NCI-H748 (cell line): ENCODE measurements around the gene MLF2.

ENCODE experiments used
- DNase-seq: peaks from one replicate; lab custom pipeline; 2025; ENCODE audit not compliant: unreplicated experiment; lab: John Stamatoyannopoulos, UW

Gene MLF2

GRCh38 chr12:6752921-6753771 lies at the start of gene MLF2:
Gene MLF2, minus strand, starts transcription at chr12:6753141. Its CDS starts 807 bp downstream, at chr12:6752334.
- DNase-seq = peak; percentile 95

GRCh38 chr12:6799147-6799546 lies 46.2 kb upstream of the MLF2 start:
- no peak for DNase-seq

GRCh38 chr12:6796576-6796975 lies 43.6 kb upstream of the MLF2 start:
- no peak for DNase-seq

GRCh38 chr12:6795088-6795487 lies 42.1 kb upstream of the MLF2 start:
- DNase-seq = no peak

GRCh38 chr12:6792522-6793201 lies 39.7 kb upstream of the MLF2 start:
- no peak for DNase-seq

GRCh38 chr12:6791931-6792520 lies 39.1 kb upstream of the MLF2 start:
- DNase-seq = no peak

- DNase-seq = no peak
These were observed 37.7 kb upstream of the MLF2 start for GRCh38 chr12:6790496-6791150.

- no peak for DNase-seq
These were observed 36.3 kb upstream of the MLF2 start, which contains the start of gene CD4 for GRCh38 chr12:6788972-6789924. Gene CD4, plus strand, starts transcription at chr12:6789528. Its CDS starts 10,611 bp downstream, at chr12:6800139.

- DNase-seq = no peak
These were observed 34.4 kb upstream of the MLF2 start for GRCh38 chr12:6787309-6787708.

GRCh38 chr12:6786416-6787094 lies 33.6 kb upstream of the MLF2 start:
- DNase-seq = no peak

- DNase-seq = no peak
These were observed 31.8 kb upstream of the MLF2 start for GRCh38 chr12:6784761-6785160.

GRCh38 chr12:6784296-6784695 lies 31.4 kb upstream of the MLF2 start:
- DNase-seq = no peak

- no peak for DNase-seq
These were observed 30.9 kb upstream of the MLF2 start for GRCh38 chr12:6783828-6784227.

- DNase-seq = no peak
These were observed 30.1 kb upstream of the MLF2 start for GRCh38 chr12:6782850-6783566.

GRCh38 chr12:6782119-6782518 lies 29.2 kb upstream of the MLF2 start:
- DNase-seq = no peak

GRCh38 chr12:6780573-6780972 lies 27.6 kb upstream of the MLF2 start:
- no peak for DNase-seq

GRCh38 chr12:6779708-6780432 lies 26.9 kb upstream of the MLF2 start:
- no peak for DNase-seq
